HepG2 (cell line): ENCODE measurements around the gene MS4A14. TPM values are rescaled to one million over a fixed set of nuclear protein-coding genes. Genes with fewer than 3 reads are reported as not detected.
"Not testable (repeated sequence)": the region's sequence is repeated elsewhere in the genome, so short reads cannot be mapped to it uniquely, and the experiment has no call there.

Experiments
- ATAC-seq: fragments of 200-7000 bp; cut with Tn5 transposase; 3 replicates; pipeline ENCODE4 v1.9.1; 2020; ENCODE audit warnings: mild to moderate bottlenecking, moderate library complexity
- BruUV-seq: library from RNA; stranded (reverse); fragments of 400-500 nt; replicated peaks from 2 replicates; lab custom pipeline; 2021; lab: Mats Ljungman, UMichigan
- CTCF ChIA-PET: fragments of 300-600 bp; formaldehyde crosslinking; extraction: SDS; loops from one replicate; lab custom pipeline; 2021; ENCODE audit warnings: low total read pairs, inconsistent platforms, low intra/inter-chr PET ratio; lab: Yijun Ruan, JAX
- POLR2A ChIA-PET: fragments of 350-600 bp; sonication (Branson Sonifier 250); formaldehyde crosslinking; loops from one replicate; lab custom pipeline; 2020; ENCODE audit warnings: antibody characterized with exemption, inconsistent platforms; lab: Yijun Ruan, JAX
- DNase-seq: peaks from one replicate; pipeline ENCODE4 v3.0.0-alpha.2; 2015; ENCODE audit warnings: low spot score
- FAIRE-seq: peaks from 3 replicates; lab custom pipeline; 2011; peaks lifted over from hg19 to GRCh38; lab: Jason Lieb, UNC
- H2AFZ ChIP-seq: one replicate; pipeline ENCODE4 v1.6.1; 2011; ENCODE audit warnings: low read length, inconsistent platforms
- H3K27ac ChIP-seq: fragments of 300-600 bp; 3 replicates; pipeline ENCODE4 v1.8.0; 2011; ENCODE audit warnings: mixed run types, mild to moderate bottlenecking, mixed read lengths, low read length, inconsistent platforms; ENCODE audit not compliant: insufficient read depth; ENCODE audit errors: extremely low read length
- H3K27me3 ChIP-seq, 2 experiments: fragments of 200-600 bp in 1 of 2; 2 replicates in 1 of 2; 3 replicates in 1 of 2; pipeline versions ENCODE4 v1.6.0 to v1.8.0; 2011; ENCODE audit warnings: low read length in 2 of 2, mild to moderate bottlenecking in 2 of 2, moderate library complexity in 2 of 2, inconsistent platforms in 1 of 2; ENCODE audit not compliant: insufficient read depth in 2 of 2, control insufficient read depth in 1 of 2
- H3K36me3 ChIP-seq, 2 experiments: fragments of 200-600 bp in 1 of 2; replicated peaks in 1 of 2; 2 replicates in 1 of 2; 3 replicates in 1 of 2; pipeline versions ENCODE4 v1.5.1 to v1.8.0; 2011; ENCODE audit warnings: low read length in 2 of 2, inconsistent platforms in 1 of 2; ENCODE audit not compliant: insufficient read depth in 2 of 2, control insufficient read depth in 1 of 2
- H3K4me1 ChIP-seq: 2 replicates; pipeline ENCODE4 v1.5.1; 2012; ENCODE audit warnings: low read length, inconsistent platforms; ENCODE audit not compliant: insufficient read depth
- H3K4me2 ChIP-seq: 2 replicates; pipeline ENCODE4 v1.6.0; 2011; ENCODE audit warnings: low read depth, low read length, inconsistent platforms
- H3K4me3 ChIP-seq, 3 experiments: fragments of 200-600 bp in 1 of 3; sonication (generic), shearing (Covaris generic) in 1 of 3; replicated peaks in 1 of 3; 2 replicates each; pipeline ENCODE4 v1.5.1; 2011 to 2016; ENCODE audit warnings: low read length in 3 of 3, inconsistent platforms in 2 of 3, low read depth in 2 of 3, mild to moderate bottlenecking in 2 of 3, control low read depth in 1 of 3, mixed read lengths in 1 of 3; ENCODE audit not compliant: insufficient read depth in 1 of 3
- H3K79me2 ChIP-seq: one replicate; pipeline ENCODE4 v1.6.1; 2011; ENCODE audit warnings: low read length, inconsistent platforms; ENCODE audit not compliant: insufficient read depth
- H3K9ac ChIP-seq: 2 replicates; pipeline ENCODE4 v1.6.0; 2011; ENCODE audit warnings: mild to moderate bottlenecking, low read depth, low read length, inconsistent platforms; ENCODE audit not compliant: insufficient read depth
- H3K9me3 ChIP-seq: 2 replicates; pipeline ENCODE4 v1.5.1; 2012; ENCODE audit warnings: mild to moderate bottlenecking, low read length
- H4K20me1 ChIP-seq: 2 replicates; pipeline ENCODE4 v1.6.0; 2011; ENCODE audit warnings: inconsistent platforms, mild to moderate bottlenecking, low read length, moderate library complexity; ENCODE audit not compliant: insufficient read depth
- AKAP8 ChIP-seq: sonication (generic); formaldehyde crosslinking; IDR thresholded peaks from 2 replicates; pipeline ENCODE4 v1.5.1; 2020; ENCODE audit warnings: mild to moderate bottlenecking, missing genetic modification reagents
- EZH2 ChIP-seq: conservative IDR thresholded peaks from 2 replicates; pipeline ENCODE4 v1.6.1; 2012; ENCODE audit warnings: mild to moderate bottlenecking, low read depth, low read length, moderate library complexity
- SMC3 ChIP-seq: IDR thresholded peaks from 2 replicates; pipeline ENCODE4 v1.6.1; 2011; ENCODE audit warnings: low read length, improper control_type of control experiment
- STAG1 ChIP-seq: sonication (generic); formaldehyde crosslinking; IDR thresholded peaks from 2 replicates; pipeline ENCODE4 v1.4.0; 2020; ENCODE audit warnings: missing genetic modification reagents
- ZNF746 ChIP-seq: sonication (generic); formaldehyde crosslinking; IDR thresholded peaks from 2 replicates; pipeline ENCODE4 v1.8.0; 2022; ENCODE audit warnings: mild to moderate bottlenecking, missing genetic modification reagents
- whole genome bisulfite sequencing: methylation state at CpG from one replicate; pipeline ENCODE4 v1.1.6; 2017; ENCODE audit warnings: low lambda C conversion rate; 5-methylcytosine and 5-hydroxymethylcytosine counted together
- in situ Hi-C: cut with HindIII; loops from 2 replicates; pipeline ENCODE4 v1.10.0; 2017; ENCODE audit warnings: low pct_unique_long_range_greater_than_20kb; ENCODE audit not compliant: extremely low pct_ligation_motif_present
- intact Hi-C: fragments of 100-400 bp; cut with micrococcal nuclease; formaldehyde crosslinking; loops from one replicate; pipeline ENCODE4 v1.10.0; 2022; ENCODE audit not compliant: unreplicated experiment
- polyA plus RNA-seq, 8 experiments: library from polyadenylated mRNA; depleted of rRNA in 3 of 8; stranded (reverse) in 7 of 8; unstranded in 1 of 8; fragments of >200 nt; fragmentation: Illumina TruSeq in 4 of 8; extraction: Trizol in 4 of 8; gene quantifications; 2 replicates each; pipeline versions ENCODE4 v1.2.1 to v1.2.3, GENCODE V29; 2011 to 2016; ENCODE audit warnings: low read depth in 4 of 8, missing spikeins in 1 of 8, mixed read lengths in 1 of 8; ENCODE audit not compliant: insufficient read depth in 1 of 8
- total RNA-seq, 5 experiments: library from RNA; depleted of rRNA; stranded (reverse); fragments of >200 nt; fragmentation: Illumina TruSeq; extraction: Trizol; gene quantifications; 2 replicates each; pipeline ENCODE4 v1.2.3, GENCODE V29; 2016; ENCODE audit warnings: low read depth in 1 of 5
- TF ChIP-seq, protein P1 (sequence below): sonication (generic); formaldehyde crosslinking; IDR thresholded peaks from 2 replicates; pipeline ENCODE4 v1.5.0; 2020; ENCODE audit warnings: mild to moderate bottlenecking, missing genetic modification reagents, moderate library complexity

Gene MS4A14
- total and polyA plus RNA-seq, 2 of the 13 experiments (the other 11 are each of a cell fraction or from before 2014, with no cell fraction given) = not detected

DNA sequence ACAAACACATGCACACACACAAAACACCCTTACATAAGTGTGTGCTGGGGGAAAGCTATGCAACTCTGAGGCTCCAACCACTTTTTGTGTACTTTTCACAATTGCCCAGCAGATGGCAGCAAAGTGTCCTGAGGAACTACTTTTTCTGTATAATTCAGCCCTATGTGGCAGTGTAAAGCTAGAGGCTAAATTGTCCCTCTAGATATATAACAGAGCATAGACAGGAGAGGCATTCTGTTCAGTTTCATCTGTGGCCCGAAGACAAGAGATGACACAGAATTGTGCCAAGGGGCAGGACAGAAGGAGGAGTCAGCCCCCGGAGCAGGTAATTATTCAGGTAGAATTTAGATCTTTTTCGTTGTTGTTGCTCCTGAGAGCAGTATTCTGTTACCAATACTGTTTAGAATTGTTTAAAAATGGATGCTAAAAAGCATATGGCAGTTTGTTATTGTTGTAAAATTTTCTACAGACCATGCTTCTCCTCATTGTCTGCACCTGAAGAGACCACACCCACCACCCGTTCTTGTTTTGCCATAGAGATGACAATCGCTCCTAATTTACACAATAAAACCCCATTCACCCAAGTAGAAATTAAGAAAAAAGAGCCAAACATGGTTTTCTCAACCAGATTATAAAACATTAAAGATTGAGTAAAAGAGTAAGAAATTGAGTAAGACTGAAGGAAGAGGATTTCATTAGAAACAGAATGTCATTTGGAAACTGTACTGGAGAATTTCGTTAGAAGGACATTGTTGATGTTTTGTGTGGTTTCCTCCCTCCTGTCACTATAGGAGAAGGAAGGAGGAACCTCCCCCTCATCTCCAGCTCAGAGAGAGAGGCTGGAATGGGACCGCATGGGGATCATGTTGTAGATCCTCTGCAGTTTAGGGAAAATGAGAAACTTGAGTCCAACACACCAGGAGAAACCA, 32.5 kb upstream of the MS4A14 start:
- TF ChIP-seq, protein P1, sequence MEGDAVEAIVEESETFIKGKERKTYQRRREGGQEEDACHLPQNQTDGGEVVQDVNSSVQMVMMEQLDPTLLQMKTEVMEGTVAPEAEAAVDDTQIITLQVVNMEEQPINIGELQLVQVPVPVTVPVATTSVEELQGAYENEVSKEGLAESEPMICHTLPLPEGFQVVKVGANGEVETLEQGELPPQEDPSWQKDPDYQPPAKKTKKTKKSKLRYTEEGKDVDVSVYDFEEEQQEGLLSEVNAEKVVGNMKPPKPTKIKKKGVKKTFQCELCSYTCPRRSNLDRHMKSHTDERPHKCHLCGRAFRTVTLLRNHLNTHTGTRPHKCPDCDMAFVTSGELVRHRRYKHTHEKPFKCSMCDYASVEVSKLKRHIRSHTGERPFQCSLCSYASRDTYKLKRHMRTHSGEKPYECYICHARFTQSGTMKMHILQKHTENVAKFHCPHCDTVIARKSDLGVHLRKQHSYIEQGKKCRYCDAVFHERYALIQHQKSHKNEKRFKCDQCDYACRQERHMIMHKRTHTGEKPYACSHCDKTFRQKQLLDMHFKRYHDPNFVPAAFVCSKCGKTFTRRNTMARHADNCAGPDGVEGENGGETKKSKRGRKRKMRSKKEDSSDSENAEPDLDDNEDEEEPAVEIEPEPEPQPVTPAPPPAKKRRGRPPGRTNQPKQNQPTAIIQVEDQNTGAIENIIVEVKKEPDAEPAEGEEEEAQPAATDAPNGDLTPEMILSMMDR = peak; percentile 78
- TF ChIP-seq SMC3 (peak; percentile 69; the same call in 1 of the 2 replicates), EZH2 (no peak), STAG1 (CRISPR knock-in tag) (peak; percentile 55), AKAP8 (no peak), ZNF746 (CRISPR knock-in tag) (no peak)
- in situ Hi-C loops = loop anchor here (5.0 kb wide), 1 partner anchor 253 kb away; no protein-coding TSS in a partner anchor
- Histone ChIP-seq H3K9ac (no peak overlapping the region), H2AFZ (no peak overlapping the region), H3K79me2 (no peaks in the 10 kb centered on the region), H3K4me1 (no peaks in the 10 kb centered on the region), H3K4me3 (no peak overlapping the region), H4K20me1 (no peaks in the 10 kb centered on the region), H3K4me2 (no peak overlapping the region), H3K27me3 (peaks cover 0 to 3% of the 10 kb centered on the region in 2 experiments; a peak in 1 of 5 replicates), H3K27ac (no peak overlapping the region), H3K9me3 (peaks cover 11% of the 10 kb centered on the region), H3K36me3 (no peaks in the 10 kb centered on the region)
- CTCF ChIA-PET = interaction anchor here (0.7 to 2.2 kb wide), 4 partner anchors 21 to 254 kb away, joined by 3 to 14 read pairs (median 8); no protein-coding TSS in a partner anchor
- FAIRE-seq (peak; percentile 66), DNase-seq (peak; percentile 58), ATAC-seq (peak; percentile 79)
- 46% methylated on average over 7 of the region's 7 CpGs for WGBS
- no TSS peak for BruUV-seq
- intact Hi-C loops = loop anchor here (1.0 to 5.0 kb wide), 3 partner anchors 123 to 398 kb away; no protein-coding TSS in a partner anchor
- POLR2A ChIA-PET = no interaction called here

DNA sequence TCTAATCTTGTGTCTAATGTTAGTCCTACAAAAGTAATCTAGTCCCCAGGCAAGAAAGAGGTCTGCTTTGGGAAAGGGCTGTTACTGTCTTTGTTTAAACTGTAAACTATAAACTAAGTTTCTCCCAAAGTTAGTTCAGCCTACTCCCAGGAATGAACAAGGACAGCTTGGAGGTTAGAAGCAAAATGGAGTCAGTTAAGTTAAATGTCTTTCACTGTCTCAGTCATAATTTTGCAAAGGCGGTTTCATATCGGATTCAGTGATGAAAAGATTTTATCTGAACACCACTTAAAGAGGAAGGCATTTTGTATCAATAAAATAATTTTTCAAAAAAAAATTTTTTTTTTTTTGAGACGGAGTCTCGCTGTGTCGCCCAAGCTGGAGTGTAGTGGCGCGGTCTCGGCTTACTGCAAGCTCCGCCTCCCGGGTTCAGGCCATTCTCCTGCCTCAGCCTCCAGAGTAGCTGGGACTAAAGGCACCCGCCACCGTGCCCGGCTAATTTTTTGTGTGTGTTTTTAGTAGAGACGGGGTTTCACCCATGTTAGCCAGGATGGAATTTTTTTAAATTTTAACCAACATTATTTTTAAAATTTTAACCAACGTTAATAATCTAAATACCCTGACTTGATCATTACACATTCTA, 29.9 kb upstream of the MS4A14 start:
- FAIRE-seq, in situ Hi-C loops, CTCF ChIA-PET, BruUV-seq, H3K9ac ChIP-seq, intact Hi-C loops, H3K4me2 ChIP-seq, H3K27ac ChIP-seq, DNase-seq, H3K9me3 ChIP-seq, H3K36me3 ChIP-seq, H3K79me2 ChIP-seq, H2AFZ ChIP-seq, POLR2A ChIA-PET, ATAC-seq, H4K20me1 ChIP-seq, H3K4me3 ChIP-seq, H3K27me3 ChIP-seq: not testable (repeated sequence)
- 62% methylated on average over 15 of the region's 15 CpGs for WGBS
- peaks cover 11% of the 10 kb centered on the region for H3K4me1 ChIP-seq
